ENCODE data around the gene PPP3CB. TPM values are rescaled to one million over a fixed set of nuclear protein-coding genes. Genes with fewer than 3 reads are reported as not detected.

Gene PPP3CB
- polyA plus RNA-seq, 4 donors = 21.3 to 43.7 (median 24.9) TPM

- WGBS, 3 donors = 90 to 96% (median 95%) methylated on average over 3 of the region's 3 CpGs
- Histone ChIP-seq H3K4me3 (ENCODE audit: low read depth in 1 of 3, low read length in 3 of 3) (no peak overlapping the region), H3K36me3 (ENCODE audit: control insufficient read depth in 3 of 3, insufficient read depth in 2 of 3, low read depth in 1 of 3, low read length in 3 of 3) (peaks cover 3 to 43% (median 8%) of the 10 kb centered on the region in 3 donors)
Observed at GRCh38 chr10:73519336-73519735, 23.5 kb upstream of the PPP3CB start.

GRCh38 chr10:73517166-73517888, 21.5 kb upstream of the PPP3CB start:
- H3K4me3 ChIP-seq (ENCODE audit: low read depth in 1 of 3, low read length in 3 of 3) = no peak overlapping the region
- no peaks in the 10 kb centered on the region for H3K27me3 ChIP-seq (ENCODE audit: control insufficient read depth in 3 of 3, insufficient read depth in 3 of 3, low read length in 3 of 3)
- H3K36me3 ChIP-seq (ENCODE audit: control insufficient read depth in 3 of 3, insufficient read depth in 2 of 3, low read depth in 1 of 3, low read length in 3 of 3) = peaks cover 3 to 47% (median 8%) of the 10 kb centered on the region in 3 donors
- H3K27ac ChIP-seq (ENCODE audit: low read depth in 1 of 3, low read length in 2 of 3) = no peak overlapping the region
- no peaks in the 10 kb centered on the region for H3K9me3 ChIP-seq (ENCODE audit: control insufficient read depth in 2 of 2, insufficient read depth in 1 of 2, low read depth in 1 of 2, low read length in 1 of 2)
- 91 to 96% (median 92%) methylated on average over 4 of the region's 4 CpGs for WGBS, 3 donors
- DNase-seq (no peak), FAIRE-seq (no peak)
- no peaks in the 10 kb centered on the region for H3K4me1 ChIP-seq (ENCODE audit: control insufficient read depth in 3 of 3, insufficient read depth in 2 of 3, low read depth in 1 of 3, low read length in 2 of 3)

More at GRCh38 chr10:73519336-73519735, 23.5 kb upstream of the PPP3CB start:
- Histone ChIP-seq H3K9me3 (ENCODE audit: control insufficient read depth in 2 of 2, insufficient read depth in 1 of 2, low read depth in 1 of 2, low read length in 1 of 2) (no peaks in the 10 kb centered on the region), H3K27ac (ENCODE audit: low read depth in 1 of 3, low read length in 2 of 3) (no peak overlapping the region), H3K27me3 (ENCODE audit: control insufficient read depth in 3 of 3, insufficient read depth in 3 of 3, low read length in 3 of 3) (no peaks in the 10 kb centered on the region), H3K4me1 (ENCODE audit: control insufficient read depth in 3 of 3, insufficient read depth in 2 of 3, low read depth in 1 of 3, low read length in 2 of 3) (no peaks in the 10 kb centered on the region)
- no peak for FAIRE-seq
- DNase-seq = no peak

- no peak for DNase-seq
- Histone ChIP-seq H3K9me3 (ENCODE audit: control insufficient read depth in 2 of 2, insufficient read depth in 1 of 2, low read depth in 1 of 2, low read length in 1 of 2) (no peaks in the 10 kb centered on the region), H3K27ac (ENCODE audit: low read depth in 1 of 3, low read length in 2 of 3) (no peak overlapping the region), H3K4me3 (ENCODE audit: low read depth in 1 of 3, low read length in 3 of 3) (no peak overlapping the region), H3K27me3 (ENCODE audit: control insufficient read depth in 3 of 3, insufficient read depth in 3 of 3, low read length in 3 of 3) (no peaks in the 10 kb centered on the region), H3K4me1 (ENCODE audit: control insufficient read depth in 3 of 3, insufficient read depth in 2 of 3, low read depth in 1 of 3, low read length in 2 of 3) (no peaks in the 10 kb centered on the region), H3K36me3 (ENCODE audit: control insufficient read depth in 3 of 3, insufficient read depth in 2 of 3, low read depth in 1 of 3, low read length in 3 of 3) (peaks cover 1 to 40% (median 8%) of the 10 kb centered on the region in 3 donors)
- WGBS, 3 donors = 96 to 98% (median 98%) methylated on average over 4 of the region's 4 CpGs
- FAIRE-seq = no peak
Observed at GRCh38 chr10:73512207-73512743, 16.5 kb upstream of the PPP3CB start.

DNA sequence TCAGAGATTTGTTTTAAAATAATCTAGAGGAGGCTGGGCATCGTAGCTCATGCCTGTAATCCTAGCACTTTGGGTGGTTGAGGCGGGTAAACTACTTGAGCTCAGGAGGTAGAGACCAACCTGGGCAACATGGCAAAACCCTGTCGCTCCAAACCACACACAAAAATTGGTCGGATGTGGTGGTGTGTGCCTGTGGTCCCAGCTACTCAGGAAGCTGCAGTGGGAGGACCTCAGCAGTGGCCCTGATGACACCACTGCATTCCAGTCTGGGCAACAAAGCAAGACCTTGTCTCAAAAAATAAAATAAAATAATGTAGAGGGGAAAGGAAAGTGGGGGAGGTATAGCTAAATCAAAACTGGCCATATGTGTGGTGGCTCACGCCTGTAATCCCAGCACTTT, 13.9 kb upstream of the PPP3CB start:
- 83 to 93% (median 91%) methylated on average over 5 of the region's 5 CpGs for WGBS, 3 donors
- no peaks in the 10 kb centered on the region for H3K9me3 ChIP-seq (ENCODE audit: control insufficient read depth in 2 of 2, insufficient read depth in 1 of 2, low read depth in 1 of 2, low read length in 1 of 2)
- no peak for FAIRE-seq
- DNase-seq = no peak
- H3K36me3 ChIP-seq (ENCODE audit: control insufficient read depth in 3 of 3, insufficient read depth in 2 of 3, low read depth in 1 of 3, low read length in 3 of 3) = peaks cover 0 to 32% (median 2%) of the 10 kb centered on the region in 3 donors
- no peaks in the 10 kb centered on the region for H3K4me1 ChIP-seq (ENCODE audit: control insufficient read depth in 3 of 3, insufficient read depth in 2 of 3, low read depth in 1 of 3, low read length in 2 of 3)
- H3K27ac ChIP-seq (ENCODE audit: low read depth in 1 of 3, low read length in 2 of 3) = no peak overlapping the region
- no peak overlapping the region for H3K4me3 ChIP-seq (ENCODE audit: low read depth in 1 of 3, low read length in 3 of 3)
- no peaks in the 10 kb centered on the region for H3K27me3 ChIP-seq (ENCODE audit: control insufficient read depth in 3 of 3, insufficient read depth in 3 of 3, low read length in 3 of 3)

- 82 to 88% (median 88%) methylated on average over 1 of the region's 1 CpG for WGBS, 3 donors
- H3K36me3 ChIP-seq (ENCODE audit: control insufficient read depth in 3 of 3, insufficient read depth in 2 of 3, low read depth in 1 of 3, low read length in 3 of 3) = peaks cover 0 to 16% (median 6%) of the 10 kb centered on the region in 3 donors
- H3K4me1 ChIP-seq (ENCODE audit: control insufficient read depth in 3 of 3, insufficient read depth in 2 of 3, low read depth in 1 of 3, low read length in 2 of 3) = no peaks in the 10 kb centered on the region
- FAIRE-seq (no peak), DNase-seq (no peak)
- H3K27me3 ChIP-seq (ENCODE audit: control insufficient read depth in 3 of 3, insufficient read depth in 3 of 3, low read length in 3 of 3) = no peaks in the 10 kb centered on the region
- H3K27ac ChIP-seq (ENCODE audit: low read depth in 1 of 3, low read length in 2 of 3) = no peak overlapping the region
- no peak overlapping the region for H3K4me3 ChIP-seq (ENCODE audit: low read depth in 1 of 3, low read length in 3 of 3)
- no peaks in the 10 kb centered on the region for H3K9me3 ChIP-seq (ENCODE audit: control insufficient read depth in 2 of 2, insufficient read depth in 1 of 2, low read depth in 1 of 2, low read length in 1 of 2)
Observed at GRCh38 chr10:73506491-73506890, 10.7 kb upstream of the PPP3CB start.

DNA sequence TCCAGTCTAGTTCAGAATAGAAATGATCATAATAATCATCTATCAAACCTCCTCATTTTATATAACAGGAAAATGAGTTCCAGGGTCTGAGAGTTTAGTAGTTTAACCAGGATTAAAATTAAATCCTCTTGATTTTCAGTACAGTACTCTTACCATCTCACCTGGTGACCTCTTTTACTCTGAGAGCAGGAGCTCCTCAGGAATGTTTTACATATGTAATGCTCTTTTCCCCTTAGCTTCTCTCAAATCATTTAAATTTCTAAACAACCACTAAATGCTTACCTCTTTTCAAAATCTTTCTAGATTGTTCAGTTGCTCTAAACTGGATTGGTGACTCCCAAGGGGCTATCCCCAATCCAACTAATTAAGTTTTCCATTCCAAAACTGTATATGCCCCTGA, 10.2 kb upstream of the PPP3CB start:
- FAIRE-seq = no peak
- no peaks in the 10 kb centered on the region for H3K9me3 ChIP-seq (ENCODE audit: control insufficient read depth in 2 of 2, insufficient read depth in 1 of 2, low read depth in 1 of 2, low read length in 1 of 2)
- peaks cover 0 to 16% (median 6%) of the 10 kb centered on the region in 3 donors for H3K36me3 ChIP-seq (ENCODE audit: control insufficient read depth in 3 of 3, insufficient read depth in 2 of 3, low read depth in 1 of 3, low read length in 3 of 3)
- no peak overlapping the region for H3K4me3 ChIP-seq (ENCODE audit: low read depth in 1 of 3, low read length in 3 of 3)
- no peak overlapping the region for H3K27ac ChIP-seq (ENCODE audit: low read depth in 1 of 3, low read length in 2 of 3)
- no peaks in the 10 kb centered on the region for H3K4me1 ChIP-seq (ENCODE audit: control insufficient read depth in 3 of 3, insufficient read depth in 2 of 3, low read depth in 1 of 3, low read length in 2 of 3)
- DNase-seq = no peak
- H3K27me3 ChIP-seq (ENCODE audit: control insufficient read depth in 3 of 3, insufficient read depth in 3 of 3, low read length in 3 of 3) = no peaks in the 10 kb centered on the region

DNA sequence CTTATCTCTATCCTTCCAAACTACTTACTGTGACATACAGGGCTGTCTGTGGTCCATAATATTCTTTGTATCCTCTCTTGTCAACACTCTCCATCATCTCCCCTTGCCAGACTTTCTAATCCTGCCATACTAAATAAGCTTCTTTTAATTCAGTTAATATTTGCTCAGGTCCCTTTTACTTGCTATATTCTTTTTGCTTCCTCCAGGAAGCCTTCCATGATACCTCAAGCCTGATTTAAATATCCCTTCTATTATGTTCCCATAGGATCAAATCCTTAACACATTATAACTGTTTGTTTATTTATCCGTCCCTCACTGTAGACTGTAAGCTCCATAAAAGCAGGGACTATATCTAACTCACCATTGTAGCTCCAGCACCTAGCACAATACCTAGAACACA, 7.2 kb upstream of the PPP3CB start:
- Histone ChIP-seq H3K27me3 (ENCODE audit: control insufficient read depth in 3 of 3, insufficient read depth in 3 of 3, low read length in 3 of 3) (no peaks in the 10 kb centered on the region), H3K36me3 (ENCODE audit: control insufficient read depth in 3 of 3, insufficient read depth in 2 of 3, low read depth in 1 of 3, low read length in 3 of 3) (peaks cover 0 to 25% (median 9%) of the 10 kb centered on the region in 3 donors), H3K4me1 (ENCODE audit: control insufficient read depth in 3 of 3, insufficient read depth in 2 of 3, low read depth in 1 of 3, low read length in 2 of 3) (peaks cover 0 to 4% (median 3%) of the 10 kb centered on the region in 3 donors), H3K4me3 (ENCODE audit: low read depth in 1 of 3, low read length in 3 of 3) (no peak overlapping the region), H3K27ac (ENCODE audit: low read depth in 1 of 3, low read length in 2 of 3) (no peak overlapping the region), H3K9me3 (ENCODE audit: control insufficient read depth in 2 of 2, insufficient read depth in 1 of 2, low read depth in 1 of 2, low read length in 1 of 2) (no peaks in the 10 kb centered on the region)
- DNase-seq = no peak
- no peak for FAIRE-seq
- 94 to 100% (median 97%) methylated on average over 1 of the region's 1 CpG for WGBS, 3 donors

DNA sequence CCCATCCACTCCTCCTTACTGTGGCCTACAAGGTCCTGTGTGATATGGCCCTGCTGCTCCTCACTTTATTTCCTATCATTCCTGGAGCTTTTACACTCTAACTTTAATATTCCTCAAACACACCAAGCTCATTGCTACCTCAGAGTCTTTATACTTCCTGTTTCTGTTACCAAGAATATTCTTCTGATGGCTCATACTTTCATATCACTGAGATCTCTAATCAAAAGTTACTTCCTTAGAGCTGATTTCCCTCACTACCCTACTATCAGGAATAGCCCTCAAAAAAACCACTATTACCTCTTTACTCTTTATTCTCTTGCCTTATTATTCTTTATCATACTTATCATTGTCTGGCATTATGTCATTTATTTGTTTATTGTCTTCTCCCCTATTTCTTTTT, 5.8 kb upstream of the PPP3CB start:
- H3K9me3 ChIP-seq (ENCODE audit: control insufficient read depth in 2 of 2, insufficient read depth in 1 of 2, low read depth in 1 of 2, low read length in 1 of 2) = no peaks in the 10 kb centered on the region
- DNase-seq (no peak), FAIRE-seq (no peak)
- peaks cover 0 to 7% (median 3%) of the 10 kb centered on the region in 3 donors for H3K4me1 ChIP-seq (ENCODE audit: control insufficient read depth in 3 of 3, insufficient read depth in 2 of 3, low read depth in 1 of 3, low read length in 2 of 3)
- H3K27me3 ChIP-seq (ENCODE audit: control insufficient read depth in 3 of 3, insufficient read depth in 3 of 3, low read length in 3 of 3) = no peaks in the 10 kb centered on the region
- H3K27ac ChIP-seq (ENCODE audit: low read depth in 1 of 3, low read length in 2 of 3) = no peak overlapping the region
- peaks cover 0 to 25% (median 9%) of the 10 kb centered on the region in 3 donors for H3K36me3 ChIP-seq (ENCODE audit: control insufficient read depth in 3 of 3, insufficient read depth in 2 of 3, low read depth in 1 of 3, low read length in 3 of 3)
- H3K4me3 ChIP-seq (ENCODE audit: low read depth in 1 of 3, low read length in 3 of 3) = no peak overlapping the region
